GM21526 (cell line): ENCODE measurements around the gene KSR1.

Source experiments
- ATAC-seq: cut with Tn5 transposase; IDR thresholded peaks from one replicate; pipeline ENCODE4 v1.9.1; 2021; ENCODE audit warnings: moderate library complexity; ENCODE audit not compliant: unreplicated experiment, low FRiP score

KSR1 gene

GRCh38 chr17:27512031-27512430, 55.8 kb downstream of the KSR1 start:
- ATAC-seq, result no peak

GRCh38 chr17:27512511-27513346, 56.5 kb downstream of the KSR1 start:
- no peak for ATAC-seq

- ATAC-seq, result no peak
These were observed 57.6 kb downstream of the KSR1 start for GRCh38 chr17:27513849-27514248.

GRCh38 chr17:27514595-27515413, 58.6 kb downstream of the KSR1 start:
- ATAC-seq, result no peak

GRCh38 chr17:27518048-27518447, 61.8 kb downstream of the KSR1 start:
- no peak for ATAC-seq

- no peak for ATAC-seq
These were observed 62.6 kb downstream of the KSR1 start for GRCh38 chr17:27518545-27519521.

GRCh38 chr17:27519550-27519949, 63.3 kb downstream of the KSR1 start:
- ATAC-seq, result no peak

- no peak for ATAC-seq
These were observed 64.4 kb downstream of the KSR1 start for GRCh38 chr17:27520491-27521185.

- no peak for ATAC-seq
These were observed 65.2 kb downstream of the KSR1 start for GRCh38 chr17:27521281-27522027.

GRCh38 chr17:27522028-27522635, 65.9 kb downstream of the KSR1 start:
- no peak for ATAC-seq

- no peak for ATAC-seq
These were observed 67.5 kb downstream of the KSR1 start for GRCh38 chr17:27523712-27524111.

GRCh38 chr17:27524594-27524993, 68.3 kb downstream of the KSR1 start:
- no peak for ATAC-seq

GRCh38 chr17:27525316-27525715, 69.1 kb downstream of the KSR1 start:
- no peak for ATAC-seq

- no peak for ATAC-seq
These were observed 69.8 kb downstream of the KSR1 start for GRCh38 chr17:27525836-27526603.

GRCh38 chr17:27526604-27527002, 70.4 kb downstream of the KSR1 start:
- no peak for ATAC-seq

- ATAC-seq, result no peak
These were observed 73.1 kb downstream of the KSR1 start for GRCh38 chr17:27529230-27529796.

GRCh38 chr17:27530764-27531391, 74.6 kb downstream of the KSR1 start:
- ATAC-seq, result no peak
